ENCODE results near the gene TLE5.
"Not testable (repeated sequence)": the region's sequence is repeated elsewhere in the genome, so short reads cannot be mapped to it uniquely, and the experiment has no call there.

Gene TLE5

DNA sequence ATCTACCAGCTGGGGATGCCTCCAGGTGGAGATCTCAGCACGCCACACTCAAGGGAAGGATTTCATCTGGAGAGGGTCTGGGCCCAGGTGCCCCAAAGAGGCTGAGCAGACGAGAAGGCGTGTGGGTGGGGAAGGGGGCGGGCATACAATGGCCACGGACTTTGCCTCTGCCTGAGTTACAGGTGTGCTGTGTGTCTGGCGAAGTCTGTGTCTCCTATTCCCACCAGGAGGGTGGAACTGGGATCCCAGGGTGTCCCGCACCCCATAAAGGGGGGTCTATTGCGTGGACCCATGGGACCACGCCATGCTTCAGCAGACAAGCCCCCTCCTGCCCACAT lies 36.8 kb downstream of the TLE5 start:
- DNase-seq (ENCODE audit: low read depth, low spot score) = no peak

- no peak for DNase-seq (ENCODE audit: low read depth, low spot score)
Observed at GRCh38 chr19:3024870-3025548, 37.3 kb downstream of the TLE5 start.

GRCh38 chr19:3024509-3024869 lies 37.8 kb downstream of the TLE5 start:
- DNase-seq (ENCODE audit: low read depth, low spot score) = no peak

DNA sequence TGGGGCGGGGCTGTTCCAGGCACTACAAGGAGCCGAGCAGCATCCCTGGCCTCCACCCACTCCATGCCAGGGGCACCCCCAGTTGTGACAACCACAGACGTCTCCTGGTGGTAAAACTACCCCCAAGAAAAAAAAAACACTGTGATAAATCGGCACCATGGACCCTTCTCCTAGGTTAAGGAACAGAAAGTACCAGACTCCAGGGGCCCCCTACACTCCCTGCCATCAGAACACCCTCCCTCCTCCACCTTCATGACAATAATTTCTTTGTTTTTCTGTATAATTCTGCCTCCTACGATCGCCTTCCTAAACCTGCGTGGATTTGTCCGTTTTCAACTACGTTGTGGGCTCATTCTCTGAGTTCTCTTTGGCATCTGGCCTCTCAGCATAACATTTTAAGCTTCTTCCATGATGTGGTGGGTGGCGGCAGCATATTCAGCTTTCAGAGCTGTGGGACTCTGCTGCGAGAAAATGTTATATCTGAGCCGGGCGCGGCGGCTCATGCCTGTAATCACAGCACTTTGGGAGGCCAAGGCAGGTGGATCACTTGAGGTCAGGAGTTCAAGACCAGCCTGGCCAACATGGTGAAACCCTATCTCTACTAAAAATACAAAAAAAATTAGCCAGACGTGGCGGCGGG lies 41.9 kb downstream of the TLE5 start:
- no peak for DNase-seq (ENCODE audit: low read depth, low spot score)

DNA sequence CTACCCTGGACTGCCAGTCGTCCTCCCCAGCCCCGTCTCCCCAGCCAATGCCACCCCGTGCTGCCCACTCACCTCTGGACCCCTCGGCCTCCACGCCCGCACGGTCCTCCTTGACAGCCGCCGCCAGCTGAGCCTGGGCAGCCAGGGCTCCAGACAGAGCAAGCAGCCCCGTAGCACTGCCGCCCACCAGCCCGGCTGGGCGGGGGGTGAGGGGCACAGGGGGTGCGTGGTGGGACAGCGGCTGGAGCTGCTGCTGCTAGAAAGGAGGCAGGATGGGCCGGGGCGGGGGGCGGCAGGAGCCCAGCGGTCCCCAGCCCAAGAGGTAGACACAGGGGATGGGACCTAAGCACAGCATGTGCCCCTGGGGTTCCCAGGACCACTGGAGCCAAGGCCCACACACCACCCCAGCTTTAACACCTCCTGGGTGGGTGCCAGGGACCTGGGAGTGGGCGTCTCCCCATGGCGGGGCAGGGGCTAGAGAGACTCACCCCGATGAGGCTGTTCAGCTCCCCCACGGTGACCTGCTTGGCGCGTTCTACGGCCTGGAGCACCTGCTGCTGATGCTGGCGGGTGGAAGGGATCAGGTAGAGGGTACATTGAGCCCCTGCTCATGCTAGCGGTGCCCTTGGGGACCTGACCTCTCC lies 43.0 kb downstream of the TLE5 start:
- no peak for DNase-seq (ENCODE audit: low read depth, low spot score)

- DNase-seq (ENCODE audit: low read depth, low spot score) = no peak
Observed at GRCh38 chr19:3017923-3018322, 44.4 kb downstream of the TLE5 start.

DNA sequence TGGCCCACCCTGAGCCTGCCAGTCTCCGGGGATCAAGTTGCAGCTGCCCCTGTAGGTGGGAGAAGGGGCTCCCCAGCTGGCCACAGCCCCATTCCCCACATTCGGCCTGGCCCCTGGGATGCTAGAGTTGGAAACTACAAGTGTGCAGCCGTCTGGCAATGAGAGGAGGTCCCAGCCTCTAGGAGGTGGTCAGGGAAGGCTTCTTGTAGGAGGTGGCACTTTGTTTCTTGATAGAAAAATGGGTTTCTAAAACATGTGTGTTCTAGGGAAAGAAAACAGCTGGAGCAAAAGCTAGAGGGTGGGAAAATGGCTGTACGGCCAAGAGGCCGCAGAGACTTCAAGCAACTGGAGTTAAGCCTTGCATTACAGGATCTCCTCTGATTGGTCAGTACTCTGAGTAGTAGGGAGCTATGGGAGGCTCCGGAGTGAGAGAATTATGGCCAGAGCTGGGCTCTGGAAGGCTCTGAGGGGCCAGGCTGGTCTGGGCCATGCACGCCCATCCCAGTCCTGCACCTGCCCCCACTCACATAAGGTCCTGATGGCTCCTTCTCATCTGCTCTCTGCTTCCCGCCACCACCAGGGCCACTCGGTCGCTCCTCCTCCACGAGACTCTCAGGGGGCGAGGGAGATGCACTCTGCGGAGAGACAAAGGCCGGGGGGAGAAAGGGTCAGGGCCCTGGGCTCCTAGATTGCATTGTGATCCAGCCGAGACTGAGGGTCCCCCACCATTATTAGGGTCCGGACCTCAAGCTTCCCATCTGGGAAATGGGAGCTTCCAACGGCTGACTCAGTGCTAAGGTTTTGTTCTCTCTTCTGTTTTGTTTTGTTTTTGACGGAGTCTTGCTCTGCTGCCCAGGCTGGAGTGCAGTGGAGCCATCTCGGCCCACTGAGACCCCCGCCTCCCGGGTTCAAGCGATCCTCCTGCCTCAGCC lies 46.9 kb downstream of the TLE5 start:
- DNase-seq (ENCODE audit: low read depth, low spot score) = no peak

DNA sequence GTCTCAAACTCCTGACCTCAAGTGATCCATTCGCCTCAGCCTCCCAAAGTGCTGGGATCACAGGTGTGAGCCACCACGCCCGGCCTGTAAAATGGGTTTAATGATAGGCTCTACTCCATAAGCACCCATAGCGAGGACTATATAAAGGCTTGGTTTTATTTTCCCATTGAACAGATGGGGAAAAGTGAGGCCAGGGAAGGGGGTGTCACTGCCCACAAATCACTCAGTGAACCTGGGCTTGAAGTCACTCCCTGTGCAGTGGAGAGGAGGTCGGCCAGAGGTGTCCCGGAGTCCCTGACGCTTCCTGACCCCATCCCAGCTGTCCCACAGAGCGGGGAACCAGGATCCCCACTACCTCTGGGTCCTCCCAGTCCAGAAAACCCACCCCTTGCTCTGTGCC lies 48.2 kb downstream of the TLE5 start:
- DNase-seq (ENCODE audit: low read depth, low spot score) = no peak

DNA sequence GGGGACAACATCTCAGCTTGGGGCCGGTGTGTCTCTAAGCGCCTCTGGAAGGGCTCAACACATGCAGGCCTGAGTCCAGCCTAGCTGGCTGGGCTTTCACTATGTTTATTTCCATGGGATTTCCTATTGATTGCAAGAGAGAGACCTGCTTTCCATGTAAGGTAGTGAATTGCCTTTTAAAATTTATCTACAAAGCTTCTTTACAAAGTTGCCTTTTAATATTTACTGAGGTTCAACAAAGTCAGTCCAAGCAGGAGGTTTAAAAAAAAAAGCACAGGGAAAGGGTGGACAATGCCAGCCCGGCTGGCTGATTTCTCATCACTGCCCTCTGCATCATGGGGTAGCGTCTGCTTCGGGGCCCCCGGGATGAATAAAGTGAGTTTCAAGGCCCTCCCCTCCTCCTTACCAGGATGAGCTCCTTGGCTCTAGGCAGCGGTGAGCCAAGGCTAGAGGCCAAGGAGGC lies 49.0 kb downstream of the TLE5 start:
- DNase-seq (ENCODE audit: low read depth, low spot score) = no peak

DNA sequence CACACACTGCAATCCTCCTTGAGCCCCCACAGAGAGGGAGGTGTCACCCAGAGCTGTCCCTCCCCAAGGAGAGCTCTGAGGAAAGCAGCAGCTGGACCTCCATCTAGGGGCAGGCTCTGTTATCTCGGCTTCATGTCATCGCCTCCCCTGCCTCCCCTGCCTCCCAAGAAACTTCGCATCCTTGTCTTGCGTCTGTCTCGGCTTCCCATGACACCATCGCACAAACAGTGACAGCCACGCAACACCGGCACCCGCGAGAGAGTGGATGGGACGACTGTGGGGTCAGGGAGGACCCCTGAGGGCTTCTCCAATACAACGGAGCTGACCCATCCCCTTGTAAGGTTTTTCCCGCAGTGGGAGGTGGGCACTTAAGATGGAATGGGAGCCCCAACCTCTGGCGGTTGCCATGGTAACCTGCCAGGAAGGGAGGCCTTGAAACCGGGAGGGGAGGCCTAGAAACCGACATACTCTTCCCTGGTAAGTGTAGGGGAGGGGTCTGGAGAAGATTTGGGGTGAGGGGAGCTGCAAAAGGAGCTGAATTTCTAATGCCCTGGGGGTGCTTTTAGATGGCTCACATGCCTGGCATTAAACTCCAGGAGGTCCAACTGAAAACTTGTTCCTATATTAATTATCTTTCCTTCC lies 49.6 kb downstream of the TLE5 start:
- no peak for DNase-seq (ENCODE audit: low read depth, low spot score)

DNA sequence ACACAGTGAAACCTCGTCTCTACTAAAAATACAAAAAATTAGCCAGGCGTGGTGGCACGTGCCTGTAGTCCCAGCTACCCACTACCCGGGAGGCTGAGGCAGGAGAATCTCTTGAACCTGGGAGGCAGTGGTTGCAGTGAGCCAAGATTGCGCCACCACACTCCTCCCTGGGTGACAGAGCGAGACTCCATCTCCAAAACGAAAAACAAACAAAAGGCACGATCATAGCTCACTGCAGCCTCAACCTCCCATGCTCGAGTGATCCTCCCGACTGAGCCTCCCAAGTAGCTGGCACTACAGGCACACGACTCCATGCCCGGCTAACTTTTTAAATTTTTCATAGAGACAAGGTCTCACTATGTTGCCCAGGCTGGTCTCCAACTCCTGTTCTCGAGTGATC lies 50.2 kb downstream of the TLE5 start:
- not testable (repeated sequence) for DNase-seq (ENCODE audit: low read depth, low spot score)

GRCh38 chr19:3010871-3011270 lies 51.4 kb downstream of the TLE5 start:
- DNase-seq (ENCODE audit: low read depth, low spot score) = no peak

- no peak for DNase-seq (ENCODE audit: low read depth, low spot score)
Observed at GRCh38 chr19:3008994-3009393, 53.3 kb downstream of the TLE5 start.

GRCh38 chr19:3007975-3008374 lies 54.3 kb downstream of the TLE5 start:
- no peak for DNase-seq (ENCODE audit: low read depth, low spot score)

DNA sequence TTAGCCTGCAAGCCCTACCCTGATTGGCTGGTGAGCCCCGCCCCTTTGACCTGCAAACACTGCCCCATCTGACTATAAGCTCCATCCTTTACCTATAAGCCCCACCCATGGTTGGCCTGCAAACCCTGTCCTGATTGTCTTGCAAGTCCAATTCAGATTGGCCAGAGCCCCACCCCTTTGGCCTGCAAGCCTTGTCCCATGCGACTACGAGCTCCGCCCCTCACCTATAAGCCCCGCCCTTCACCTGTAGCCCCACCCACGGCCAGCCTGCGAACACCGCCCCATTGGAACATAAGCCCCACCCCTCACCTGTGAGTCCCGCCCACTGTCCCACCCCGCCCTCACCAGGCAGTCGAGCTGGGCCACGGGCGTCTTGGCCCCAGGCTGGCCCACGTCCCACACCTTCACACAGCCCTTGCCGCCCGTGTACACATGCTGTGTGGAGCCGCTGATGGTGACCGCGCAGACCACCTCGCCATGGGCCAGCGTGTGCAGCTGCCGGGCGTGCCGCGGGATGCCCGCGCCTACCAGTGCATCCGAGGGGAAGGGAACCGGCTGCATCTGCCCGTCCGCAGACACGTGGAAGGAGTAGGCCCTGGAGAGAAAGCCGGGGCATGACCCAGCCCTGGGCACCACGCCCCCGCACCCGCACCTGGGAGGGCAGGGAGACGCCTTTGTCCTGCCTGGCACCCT lies 56.1 kb downstream of the TLE5 start:
- DNase-seq (ENCODE audit: low read depth, low spot score) = no peak

- DNase-seq (ENCODE audit: low read depth, low spot score) = no peak
Observed at GRCh38 chr19:3005345-3005744, 57.0 kb downstream of the TLE5 start.

GRCh38 chr19:3004522-3004921 lies 57.8 kb downstream of the TLE5 start:
- DNase-seq (ENCODE audit: low read depth, low spot score) = no peak

- DNase-seq (ENCODE audit: low read depth, low spot score) = no peak
Observed at GRCh38 chr19:3003046-3003445, 59.2 kb downstream of the TLE5 start.

Data from brain pericyte (primary cell).